Measurements from ENCODE around the gene SLC25A22.

Gene SLC25A22

GRCh38 chr11:839875-840617 is 42.0 kb upstream of the SLC25A22 start:
- H3K4me3 ChIP-seq (ENCODE audit: low read depth, low read length), result no peak overlapping the region
- peaks cover 11% of the 10 kb centered on the region for H3K4me1 ChIP-seq (ENCODE audit: control insufficient read depth, insufficient read depth, low read length)
- H3K36me3 ChIP-seq (ENCODE audit: control insufficient read depth, insufficient read depth, low read length), result peaks cover 35% of the 10 kb centered on the region
- no peak overlapping the region for H3K9ac ChIP-seq (ENCODE audit: low read depth, low read length)
- H3K9me3 ChIP-seq (ENCODE audit: control insufficient read depth, insufficient read depth, low read length), result no peaks in the 10 kb centered on the region
- no peaks in the 10 kb centered on the region for H3K27me3 ChIP-seq (ENCODE audit: control insufficient read depth, insufficient read depth, low read length)

- Histone ChIP-seq H3K36me3 (ENCODE audit: control insufficient read depth, insufficient read depth, low read length) (peaks cover 35% of the 10 kb centered on the region), H3K4me1 (ENCODE audit: control insufficient read depth, insufficient read depth, low read length) (peaks cover 8% of the 10 kb centered on the region), H3K9me3 (ENCODE audit: control insufficient read depth, insufficient read depth, low read length) (no peaks in the 10 kb centered on the region), H3K4me3 (ENCODE audit: low read depth, low read length) (no peak overlapping the region), H3K27me3 (ENCODE audit: control insufficient read depth, insufficient read depth, low read length) (no peaks in the 10 kb centered on the region), H3K9ac (ENCODE audit: low read depth, low read length) (no peak overlapping the region)
These were observed 41.2 kb upstream of the SLC25A22 start for GRCh38 chr11:839280-839623.

- Histone ChIP-seq H3K4me1 (ENCODE audit: control insufficient read depth, insufficient read depth, low read length) (peaks cover 8% of the 10 kb centered on the region), H3K4me3 (ENCODE audit: low read depth, low read length) (no peak overlapping the region)
These were observed 40.6 kb upstream of the SLC25A22 start for GRCh38 chr11:838441-839279.

GRCh38 chr11:837990-838307 is 39.9 kb upstream of the SLC25A22 start:
- Histone ChIP-seq H3K36me3 (ENCODE audit: control insufficient read depth, insufficient read depth, low read length) (peaks cover 35% of the 10 kb centered on the region), H3K9ac (ENCODE audit: low read depth, low read length) (no peak overlapping the region), H3K27me3 (ENCODE audit: control insufficient read depth, insufficient read depth, low read length) (no peaks in the 10 kb centered on the region), H3K9me3 (ENCODE audit: control insufficient read depth, insufficient read depth, low read length) (no peaks in the 10 kb centered on the region), H3K4me3 (ENCODE audit: low read depth, low read length) (no peak overlapping the region), H3K4me1 (ENCODE audit: control insufficient read depth, insufficient read depth, low read length) (peaks cover 8% of the 10 kb centered on the region)

More at GRCh38 chr11:838441-839279, 40.6 kb upstream of the SLC25A22 start:
- H3K9ac ChIP-seq (ENCODE audit: low read depth, low read length), result no peak overlapping the region
- no peaks in the 10 kb centered on the region for H3K27me3 ChIP-seq (ENCODE audit: control insufficient read depth, insufficient read depth, low read length)
- H3K9me3 ChIP-seq (ENCODE audit: control insufficient read depth, insufficient read depth, low read length), result no peaks in the 10 kb centered on the region
- peaks cover 35% of the 10 kb centered on the region for H3K36me3 ChIP-seq (ENCODE audit: control insufficient read depth, insufficient read depth, low read length)

GRCh38 chr11:837189-837989 is 39.3 kb upstream of the SLC25A22 start:
- H3K4me1 ChIP-seq (ENCODE audit: control insufficient read depth, insufficient read depth, low read length), result peaks cover 8% of the 10 kb centered on the region
- H3K4me3 ChIP-seq (ENCODE audit: low read depth, low read length), result no peak overlapping the region
- H3K9ac ChIP-seq (ENCODE audit: low read depth, low read length), result no peak overlapping the region
- peaks cover 35% of the 10 kb centered on the region for H3K36me3 ChIP-seq (ENCODE audit: control insufficient read depth, insufficient read depth, low read length)
- H3K27me3 ChIP-seq (ENCODE audit: control insufficient read depth, insufficient read depth, low read length), result no peaks in the 10 kb centered on the region
- H3K9me3 ChIP-seq (ENCODE audit: control insufficient read depth, insufficient read depth, low read length), result no peaks in the 10 kb centered on the region

- Histone ChIP-seq H3K9me3 (ENCODE audit: control insufficient read depth, insufficient read depth, low read length) (no peaks in the 10 kb centered on the region), H3K4me1 (ENCODE audit: control insufficient read depth, insufficient read depth, low read length) (peaks cover 8% of the 10 kb centered on the region), H3K36me3 (ENCODE audit: control insufficient read depth, insufficient read depth, low read length) (peaks cover 35% of the 10 kb centered on the region), H3K9ac (ENCODE audit: low read depth, low read length) (no peak overlapping the region), H3K27me3 (ENCODE audit: control insufficient read depth, insufficient read depth, low read length) (peaks cover 6% of the 10 kb centered on the region), H3K4me3 (ENCODE audit: low read depth, low read length) (no peak overlapping the region)
These were observed 38.6 kb upstream of the SLC25A22 start for GRCh38 chr11:836700-837099.

- Histone ChIP-seq H3K4me3 (ENCODE audit: low read depth, low read length) (no peak overlapping the region), H3K9ac (ENCODE audit: low read depth, low read length) (no peak overlapping the region), H3K27me3 (ENCODE audit: control insufficient read depth, insufficient read depth, low read length) (peaks cover 10% of the 10 kb centered on the region), H3K4me1 (ENCODE audit: control insufficient read depth, insufficient read depth, low read length) (peaks cover 7% of the 10 kb centered on the region), H3K36me3 (ENCODE audit: control insufficient read depth, insufficient read depth, low read length) (peaks cover 35% of the 10 kb centered on the region), H3K9me3 (ENCODE audit: control insufficient read depth, insufficient read depth, low read length) (no peaks in the 10 kb centered on the region)
These were observed 38.2 kb upstream of the SLC25A22 start for GRCh38 chr11:836274-836673.

- Histone ChIP-seq H3K4me1 (ENCODE audit: control insufficient read depth, insufficient read depth, low read length) (peaks cover 7% of the 10 kb centered on the region), H3K36me3 (ENCODE audit: control insufficient read depth, insufficient read depth, low read length) (peaks cover 28% of the 10 kb centered on the region), H3K4me3 (ENCODE audit: low read depth, low read length) (no peak overlapping the region), H3K9me3 (ENCODE audit: control insufficient read depth, insufficient read depth, low read length) (no peaks in the 10 kb centered on the region), H3K27me3 (ENCODE audit: control insufficient read depth, insufficient read depth, low read length) (peaks cover 18% of the 10 kb centered on the region), H3K9ac (ENCODE audit: low read depth, low read length) (no peak overlapping the region)
These were observed 36.6 kb upstream of the SLC25A22 start for GRCh38 chr11:834371-835316.

GRCh38 chr11:833849-834311 is 35.8 kb upstream of the SLC25A22 start:
- H3K9ac ChIP-seq (ENCODE audit: low read depth, low read length), result no peak overlapping the region
- H3K36me3 ChIP-seq (ENCODE audit: control insufficient read depth, insufficient read depth, low read length), result peaks cover 20% of the 10 kb centered on the region
- H3K4me3 ChIP-seq (ENCODE audit: low read depth, low read length), result peak overlapping the region; percentile 65
- H3K9me3 ChIP-seq (ENCODE audit: control insufficient read depth, insufficient read depth, low read length), result no peaks in the 10 kb centered on the region
- peaks cover 7% of the 10 kb centered on the region for H3K4me1 ChIP-seq (ENCODE audit: control insufficient read depth, insufficient read depth, low read length)
- H3K27me3 ChIP-seq (ENCODE audit: control insufficient read depth, insufficient read depth, low read length), result peaks cover 23% of the 10 kb centered on the region

- Histone ChIP-seq H3K27me3 (ENCODE audit: control insufficient read depth, insufficient read depth, low read length) (peaks cover 27% of the 10 kb centered on the region), H3K9me3 (ENCODE audit: control insufficient read depth, insufficient read depth, low read length) (no peaks in the 10 kb centered on the region), H3K4me3 (ENCODE audit: low read depth, low read length) (peak overlapping the region; percentile 65), H3K4me1 (ENCODE audit: control insufficient read depth, insufficient read depth, low read length) (peaks cover 3% of the 10 kb centered on the region), H3K36me3 (ENCODE audit: control insufficient read depth, insufficient read depth, low read length) (peaks cover 16% of the 10 kb centered on the region), H3K9ac (ENCODE audit: low read depth, low read length) (no peak overlapping the region)
These were observed 35.2 kb upstream of the SLC25A22 start for GRCh38 chr11:833114-833791.

All from iPS-15b (cell line).